BJ (cell line): ENCODE data around the gene DHX30. TPM values are rescaled to one million over a fixed set of nuclear protein-coding genes. Genes with fewer than 3 reads are reported as not detected.

Experiments used
- CTCF ChIA-PET: fragments of 350-600 bp; formaldehyde crosslinking; extraction: SDS; loops from one replicate; lab custom pipeline; 2021; ENCODE audit warnings: antibody characterized with exemption, inconsistent platforms; lab: Yijun Ruan, JAX
- POLR2A ChIA-PET: fragments of 300-600 bp; sonication (Branson Sonifier 250); formaldehyde crosslinking; extraction: SDS; loops from one replicate; lab custom pipeline; 2021; ENCODE audit warnings: antibody characterized with exemption; lab: Charles Lee
- DNase-seq: peaks from one replicate; pipeline ENCODE4 v3.0.0-alpha.2; 2011; ENCODE audit warnings: low read depth
- H3K27me3 ChIP-seq: 2 replicates; pipeline ENCODE4 v1.6.0; 2011; ENCODE audit warnings: low read length; ENCODE audit not compliant: control insufficient read depth, insufficient read depth
- H3K36me3 ChIP-seq: 2 replicates; pipeline ENCODE4 v1.5.1; 2011; ENCODE audit warnings: low read length; ENCODE audit not compliant: control insufficient read depth, insufficient read depth
- H3K4me3 ChIP-seq: 2 replicates; pipeline ENCODE4 v1.5.1; 2011; ENCODE audit warnings: low read depth, mild to moderate bottlenecking, control low read depth, low read length
- CTCF ChIP-seq: IDR thresholded peaks from 2 replicates; pipeline ENCODE4 v1.5.1; 2011; ENCODE audit warnings: low read depth, mild to moderate bottlenecking, control low read depth, inconsistent platforms, low read length, moderate library complexity; ENCODE audit not compliant: insufficient read depth
- polyA plus RNA-seq: library from polyadenylated mRNA; depleted of rRNA; stranded (reverse); fragments of >200 nt; gene quantifications from 2 replicates; pipeline ENCODE4 v1.2.3, GENCODE V29; 2011

DHX30 gene
- polyA plus RNA-seq, 1 experiment = 53.4 TPM

GRCh38 chr3:47867451-47868044, 64.6 kb downstream of the DHX30 start:
- no peak for DNase-seq
- H3K36me3 ChIP-seq = peaks cover 54% of the 10 kb centered on the region
- H3K4me3 ChIP-seq = no peak overlapping the region
- no peak for TF ChIP-seq CTCF
- H3K27me3 ChIP-seq = no peaks in the 10 kb centered on the region
- POLR2A ChIA-PET = no interaction called here
- CTCF ChIA-PET = no interaction called here

GRCh38 chr3:47868306-47868705, 65.4 kb downstream of the DHX30 start:
- no peak for DNase-seq
- Histone ChIP-seq H3K27me3 (no peaks in the 10 kb centered on the region), H3K36me3 (peaks cover 55% of the 10 kb centered on the region), H3K4me3 (no peak overlapping the region)
- ChIA-PET POLR2A (no interaction called here), CTCF (interaction anchor here (1.5 kb wide), 1 partner anchor 9 kb away, joined by 4 read pairs; no protein-coding TSS in a partner anchor)
- TF ChIP-seq CTCF = no peak

- TF ChIP-seq CTCF = no peak
- ChIA-PET POLR2A (no interaction called here), CTCF (interaction anchor here (0.6 to 1.7 kb wide), 4 partner anchors 10 to 281 kb away, joined by 3 to 5 read pairs (median 4); no protein-coding TSS in a partner anchor)
- no peak for DNase-seq
- H3K4me3 ChIP-seq = no peak overlapping the region
- H3K27me3 ChIP-seq = no peaks in the 10 kb centered on the region
- H3K36me3 ChIP-seq = peaks cover 46% of the 10 kb centered on the region
Measured at GRCh38 chr3:47870156-47870555, 67.2 kb downstream of the DHX30 start.

- H3K36me3 ChIP-seq = peaks cover 45% of the 10 kb centered on the region
- TF ChIP-seq CTCF = no peak
- H3K4me3 ChIP-seq = no peak overlapping the region
- ChIA-PET CTCF (interaction anchor here (1.0 to 1.7 kb wide), 2 partner anchors 119 to 280 kb away, joined by 4 to 5 read pairs; no protein-coding TSS in a partner anchor), POLR2A (no interaction called here)
- DNase-seq = no peak
- H3K27me3 ChIP-seq = no peaks in the 10 kb centered on the region
Measured at GRCh38 chr3:47870702-47871260, 67.8 kb downstream of the DHX30 start.

GRCh38 chr3:47871389-47871788, 68.5 kb downstream of the DHX30 start:
- CTCF ChIA-PET = interaction anchor here (1.2 kb wide), 1 partner anchor 28 kb away, joined by 3 read pairs; no protein-coding TSS in a partner anchor
- peaks cover 44% of the 10 kb centered on the region for H3K36me3 ChIP-seq
- POLR2A ChIA-PET = no interaction called here
- TF ChIP-seq CTCF = no peak
- no peak for DNase-seq
- no peaks in the 10 kb centered on the region for H3K27me3 ChIP-seq
- H3K4me3 ChIP-seq = no peak overlapping the region
